Activated T-cell treated with anti-CD3 and anti-CD28 coated beads, Interleukin-2, amount 50 U/mL, for 24 hours (primary cell): ENCODE data around the gene FRMD1.

Source experiments
- DNase-seq: peaks from one replicate; pipeline ENCODE4 v3.0.0-alpha.2; 2020
- H3K27ac Mint-ChIP-seq: 2 replicates; pipeline ENCODE4 v1.8.0; 2020; ENCODE audit warnings: mild to moderate bottlenecking, mixed read lengths
- H3K27me3 Mint-ChIP-seq: 2 replicates; pipeline ENCODE4 v1.8.0; 2020; ENCODE audit warnings: mixed read lengths
- H3K36me3 Mint-ChIP-seq: 2 replicates; pipeline ENCODE4 v1.8.0; 2020; ENCODE audit warnings: low read depth, mixed read lengths
- H3K4me1 Mint-ChIP-seq: 2 replicates; pipeline ENCODE4 v1.8.0; 2020; ENCODE audit warnings: low read depth, mixed read lengths
- H3K4me3 Mint-ChIP-seq: 2 replicates; pipeline ENCODE4 v1.8.0; 2020; ENCODE audit warnings: mild to moderate bottlenecking, moderate library complexity, mixed read lengths
- H3K9me3 Mint-ChIP-seq: 2 replicates; pipeline ENCODE4 v1.8.0; 2020; ENCODE audit warnings: mixed read lengths

Gene FRMD1

DNA sequence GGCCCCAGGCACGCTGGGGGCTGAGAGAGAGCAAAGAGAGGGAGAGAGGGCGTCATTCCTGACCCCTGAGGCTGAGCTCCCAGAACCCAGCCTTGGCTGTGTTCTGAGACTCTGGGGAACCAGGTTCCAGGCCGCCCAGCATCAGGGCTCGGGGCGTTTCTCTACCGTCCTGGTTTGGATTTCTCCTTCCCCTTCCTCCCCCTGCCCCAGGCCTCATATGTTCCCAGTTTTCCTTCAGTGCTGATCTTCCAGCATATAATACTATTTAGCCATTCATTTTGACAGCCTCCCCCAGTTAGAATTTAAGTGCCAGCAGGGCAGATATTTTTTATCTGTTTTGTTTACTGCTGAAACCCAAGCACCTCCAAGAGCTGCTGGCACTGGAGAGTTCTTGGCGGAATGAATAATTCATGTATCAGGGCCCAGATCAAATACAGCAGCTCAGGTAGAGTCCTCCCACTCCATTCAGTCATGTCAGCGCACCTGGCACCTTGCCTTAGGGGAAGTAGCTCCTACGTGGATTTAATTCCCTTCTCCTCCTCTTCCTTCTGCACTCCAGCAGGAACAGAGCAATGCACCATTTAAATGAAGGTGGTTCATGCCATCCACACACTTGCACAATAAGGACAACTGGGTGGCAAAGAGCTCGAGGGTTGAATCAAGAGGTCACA, 23.4 kb upstream of the FRMD1 start:
- no peaks in the 10 kb centered on the region for H3K36me3 Mint-ChIP-seq
- H3K4me3 Mint-ChIP-seq = no peak overlapping the region
- no peaks in the 10 kb centered on the region for H3K9me3 Mint-ChIP-seq
- H3K4me1 Mint-ChIP-seq = no peaks in the 10 kb centered on the region
- no peak overlapping the region for H3K27ac Mint-ChIP-seq
- no peak for DNase-seq
- H3K27me3 Mint-ChIP-seq = peaks cover 65% of the 10 kb centered on the region

DNA sequence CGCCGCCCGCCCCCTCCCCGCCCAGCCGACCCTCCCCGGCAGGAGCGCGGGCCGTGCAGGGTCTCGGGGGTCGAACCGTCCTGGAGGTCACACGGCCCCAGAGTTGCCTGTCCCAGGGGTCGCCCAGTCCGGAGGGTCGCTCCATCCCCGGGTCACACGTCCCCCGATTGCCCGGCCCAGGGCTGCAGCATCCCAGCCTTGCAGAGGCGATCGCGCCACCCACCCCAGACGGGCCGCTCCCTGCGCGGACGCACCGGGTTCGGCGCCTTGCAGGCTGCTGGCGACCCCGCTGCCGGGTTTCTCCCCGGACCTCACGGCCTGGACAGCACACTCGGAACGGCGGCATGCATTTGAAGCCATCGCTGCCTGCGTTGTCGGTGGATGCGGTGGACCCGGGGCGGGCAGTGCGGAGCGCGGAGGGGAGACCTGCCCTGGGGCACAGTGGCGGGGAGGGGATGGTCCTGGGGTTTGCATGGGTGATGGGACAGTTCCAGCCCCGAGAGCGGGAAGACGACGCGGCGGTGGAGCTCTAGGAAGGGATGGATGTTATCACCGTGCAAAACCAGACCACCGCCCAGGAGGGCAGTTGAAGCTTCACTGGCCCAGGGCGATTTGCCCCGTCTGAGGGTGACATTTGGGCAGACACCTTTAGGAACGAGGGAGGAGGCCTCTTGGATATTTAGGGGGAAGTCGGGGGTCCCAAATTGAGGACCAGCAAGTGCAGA, 22.7 kb upstream of the FRMD1 start:
- H3K36me3 Mint-ChIP-seq = no peaks in the 10 kb centered on the region
- H3K4me3 Mint-ChIP-seq = no peak overlapping the region
- peaks cover 65% of the 10 kb centered on the region for H3K27me3 Mint-ChIP-seq
- DNase-seq = no peak
- H3K9me3 Mint-ChIP-seq = no peaks in the 10 kb centered on the region
- no peaks in the 10 kb centered on the region for H3K4me1 Mint-ChIP-seq
- H3K27ac Mint-ChIP-seq = no peak overlapping the region

DNA sequence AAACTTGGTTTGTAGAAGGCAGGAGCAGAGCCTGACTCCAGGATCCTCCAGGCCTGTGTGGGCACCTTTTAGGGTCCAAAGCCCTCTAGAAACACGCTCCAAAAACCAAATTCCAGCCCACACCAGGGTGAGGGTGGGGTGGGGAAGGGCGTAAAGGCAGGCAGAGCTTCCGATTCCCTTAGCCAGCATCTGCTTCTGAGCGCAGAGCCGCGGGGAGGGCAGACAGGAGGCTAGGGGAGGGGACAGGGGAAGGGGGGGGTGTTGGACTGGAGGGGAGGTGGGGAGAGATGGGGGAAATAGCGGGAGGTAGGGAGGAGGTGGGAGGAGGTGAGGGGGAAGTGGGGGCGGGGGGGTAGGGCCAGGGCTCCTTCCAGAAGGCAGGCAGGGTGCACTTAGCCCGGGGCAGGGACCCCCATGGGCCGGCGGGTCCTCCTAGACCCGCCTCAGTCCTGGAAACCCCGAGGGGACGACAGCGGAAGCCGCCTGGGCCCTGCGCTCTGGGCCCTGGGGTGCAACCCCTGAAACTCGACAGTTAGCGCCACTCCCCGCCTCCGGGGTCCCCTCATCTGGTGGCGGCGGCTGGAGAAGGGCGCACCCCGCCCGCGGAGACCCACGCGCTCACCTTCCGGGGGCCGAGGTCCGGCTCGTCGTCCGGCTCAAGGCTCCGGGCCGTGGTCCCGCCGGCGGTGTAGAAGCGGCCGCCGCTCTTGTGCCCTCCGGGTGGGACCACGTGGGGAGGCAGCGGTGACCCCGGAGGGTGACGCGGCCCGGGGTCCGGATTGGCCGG, 22.0 kb upstream of the FRMD1 start:
- Mint-ChIP-seq H3K27ac (no peak overlapping the region), H3K27me3 (peaks cover 62% of the 10 kb centered on the region), H3K4me3 (no peak overlapping the region), H3K9me3 (no peaks in the 10 kb centered on the region), H3K36me3 (no peaks in the 10 kb centered on the region), H3K4me1 (no peaks in the 10 kb centered on the region)
- no peak for DNase-seq

DNA sequence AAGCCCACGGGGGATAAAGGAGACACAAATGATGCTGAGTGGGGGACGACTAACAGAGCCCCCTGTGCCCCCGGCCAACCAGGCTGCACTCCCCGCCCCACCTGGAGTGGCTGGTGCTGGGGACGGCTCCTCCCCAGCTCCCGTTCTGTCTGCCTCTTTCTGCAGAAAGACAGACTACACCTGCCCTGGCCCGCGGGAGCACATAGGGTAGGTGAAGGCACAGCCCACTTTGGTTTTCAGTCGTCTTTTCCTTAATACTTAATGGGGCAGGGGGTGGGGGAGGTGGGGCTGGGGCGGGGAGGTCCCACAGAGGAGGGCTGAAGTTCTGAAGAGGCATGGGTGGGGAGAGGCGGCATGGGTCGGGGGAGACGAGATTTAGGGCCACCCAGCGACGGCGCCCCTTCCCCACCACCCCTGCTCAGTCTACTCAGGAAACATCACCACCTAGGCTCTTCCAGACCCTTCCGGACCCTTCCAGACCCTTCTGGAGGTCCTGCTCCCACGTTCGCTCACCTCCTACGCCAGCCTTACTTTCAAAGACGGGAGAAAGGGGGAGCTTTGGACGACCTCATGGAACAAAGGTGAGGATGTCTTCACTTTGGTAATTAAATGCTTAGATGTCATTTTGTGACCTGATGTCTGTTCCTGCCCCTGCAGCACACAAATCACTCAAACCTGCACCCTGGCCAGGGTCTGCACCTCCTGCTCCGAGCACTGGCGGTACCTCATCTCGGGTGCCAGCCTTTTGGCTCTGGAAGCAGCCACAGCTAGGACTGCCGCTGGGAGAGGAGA, 21.2 kb upstream of the FRMD1 start:
- Mint-ChIP-seq H3K36me3 (no peaks in the 10 kb centered on the region), H3K4me3 (no peak overlapping the region), H3K4me1 (no peaks in the 10 kb centered on the region), H3K27ac (no peak overlapping the region), H3K9me3 (no peaks in the 10 kb centered on the region), H3K27me3 (peaks cover 62% of the 10 kb centered on the region)
- no peak for DNase-seq

DNA sequence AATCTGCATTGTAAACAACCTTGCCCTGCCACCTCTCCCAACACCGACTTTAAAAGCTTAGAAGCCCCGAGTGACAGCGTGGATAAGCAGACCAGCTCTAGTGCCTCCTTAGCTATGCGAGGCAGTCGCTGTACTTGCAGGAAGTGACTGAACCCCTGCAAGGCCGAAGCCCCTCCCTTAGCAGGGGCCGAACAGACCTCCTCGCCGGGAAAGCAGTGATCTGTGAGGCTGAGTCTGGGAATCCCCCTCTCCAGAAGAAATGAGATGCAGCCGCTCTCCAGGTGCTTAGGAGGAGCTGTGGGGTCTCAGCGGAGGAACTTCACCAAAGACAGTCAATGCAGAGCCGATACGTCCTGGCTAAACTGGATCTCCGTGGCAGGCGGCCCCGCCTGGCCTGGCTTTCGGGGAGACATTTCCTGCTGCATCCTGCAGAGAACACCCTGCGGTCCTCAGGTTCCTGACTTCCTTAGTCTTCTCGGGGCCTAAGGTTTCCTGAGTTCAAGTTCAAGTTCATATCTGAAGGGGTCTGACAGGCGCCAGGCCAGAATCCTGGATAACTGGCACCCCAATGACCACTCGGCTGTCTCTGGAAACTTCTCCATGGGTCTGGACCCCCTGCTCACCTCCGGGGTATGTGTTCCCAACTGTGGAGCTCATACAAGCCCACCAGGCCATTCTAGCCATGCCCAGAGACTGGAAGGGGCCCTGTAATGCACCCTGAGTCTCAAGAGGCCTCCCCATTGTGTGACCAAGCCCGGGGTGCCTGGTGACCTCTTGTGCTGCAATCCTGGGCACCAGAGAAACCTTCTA, 20.4 kb upstream of the FRMD1 start:
- Mint-ChIP-seq H3K4me1 (no peaks in the 10 kb centered on the region), H3K4me3 (no peak overlapping the region), H3K9me3 (no peaks in the 10 kb centered on the region), H3K36me3 (no peaks in the 10 kb centered on the region), H3K27me3 (peaks cover 54% of the 10 kb centered on the region), H3K27ac (no peak overlapping the region)
- no peak for DNase-seq

DNA sequence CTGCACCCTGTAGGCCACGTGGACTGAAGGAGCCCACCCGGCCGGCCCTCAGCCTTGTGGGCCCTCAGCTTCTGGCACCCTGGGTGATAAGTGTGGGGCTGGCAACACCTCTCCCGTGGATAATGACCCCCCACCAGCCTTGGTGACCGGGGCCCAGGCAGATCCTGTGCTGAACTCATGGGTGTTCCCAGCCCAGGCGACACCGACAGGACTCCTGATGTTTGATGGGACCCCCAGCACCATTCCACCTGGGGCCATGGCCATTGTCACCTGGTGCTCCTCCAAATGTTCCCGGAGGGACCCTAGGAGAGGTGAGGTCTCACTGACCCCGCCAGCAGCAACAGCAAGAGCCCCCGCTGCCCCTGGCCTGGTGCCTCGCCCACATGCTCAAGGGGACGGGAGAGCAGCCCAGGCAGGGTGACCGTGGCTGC, 19.4 kb upstream of the FRMD1 start:
- Mint-ChIP-seq H3K4me1 (no peaks in the 10 kb centered on the region), H3K27ac (no peak overlapping the region), H3K9me3 (no peaks in the 10 kb centered on the region), H3K36me3 (no peaks in the 10 kb centered on the region), H3K4me3 (no peak overlapping the region), H3K27me3 (peaks cover 46% of the 10 kb centered on the region)
- DNase-seq = no peak

DNA sequence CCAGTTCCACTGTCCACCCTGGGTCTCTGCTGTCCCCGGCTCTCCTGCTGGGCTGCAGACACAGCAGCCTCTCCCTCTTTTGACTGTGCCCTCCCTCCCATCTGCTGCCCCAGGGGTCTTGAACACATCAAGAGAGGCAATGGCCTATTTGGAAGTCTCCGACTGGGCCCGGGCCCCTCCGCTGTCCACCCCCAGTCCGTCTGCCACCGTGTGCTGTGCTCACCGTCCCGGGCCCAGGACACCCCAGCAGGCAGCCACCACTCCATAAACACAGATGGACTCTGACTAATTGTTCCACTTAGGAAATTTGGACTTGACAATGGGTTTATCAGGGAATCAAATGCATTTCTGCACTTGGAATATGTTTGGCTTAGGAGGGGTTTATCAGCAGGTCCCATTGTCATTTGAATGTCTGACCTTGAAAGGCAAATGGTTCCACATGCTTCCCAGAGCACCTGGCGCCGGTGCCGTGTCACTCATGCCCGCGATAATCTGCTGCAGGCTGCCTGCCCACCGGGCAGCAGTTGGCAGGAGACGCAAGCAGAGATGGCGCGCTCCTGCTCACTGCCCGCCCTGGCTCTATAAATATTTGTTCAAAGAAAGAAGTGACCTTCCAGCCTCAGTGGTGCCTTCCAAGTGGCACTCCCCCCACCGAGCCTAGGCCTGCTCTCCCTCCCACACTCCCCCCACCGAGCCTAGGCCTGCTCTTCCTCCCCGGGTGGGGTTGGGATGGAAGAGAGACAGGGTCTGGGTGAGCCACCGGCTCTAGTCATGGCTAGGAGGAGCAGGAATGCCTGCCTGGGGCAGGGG, 18.8 kb upstream of the FRMD1 start:
- Mint-ChIP-seq H3K27me3 (peaks cover 40% of the 10 kb centered on the region), H3K4me3 (no peak overlapping the region), H3K27ac (no peak overlapping the region), H3K9me3 (no peaks in the 10 kb centered on the region), H3K36me3 (no peaks in the 10 kb centered on the region), H3K4me1 (no peaks in the 10 kb centered on the region)
- no peak for DNase-seq

DNA sequence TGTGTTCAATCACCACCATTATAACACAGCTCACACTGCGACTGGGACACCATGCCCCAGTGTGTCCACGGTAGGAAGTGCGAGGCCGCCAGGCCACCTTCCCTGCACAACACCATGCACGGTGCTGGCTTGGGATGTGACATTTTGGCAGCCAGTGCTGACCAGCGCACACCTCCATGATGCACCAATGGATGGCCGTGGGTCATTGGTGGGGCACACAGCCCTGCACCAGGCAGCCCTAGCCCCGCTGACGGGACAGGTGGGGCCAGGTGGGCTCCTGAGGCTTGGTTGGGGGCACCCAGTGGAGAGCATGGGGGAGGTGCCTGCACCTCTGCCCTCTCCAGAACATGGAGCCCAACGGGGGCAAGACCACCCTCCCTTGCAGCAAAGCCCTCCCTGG, 18.2 kb upstream of the FRMD1 start:
- no peak overlapping the region for H3K27ac Mint-ChIP-seq
- no peaks in the 10 kb centered on the region for H3K36me3 Mint-ChIP-seq
- DNase-seq = no peak
- peaks cover 34% of the 10 kb centered on the region for H3K27me3 Mint-ChIP-seq
- no peaks in the 10 kb centered on the region for H3K4me1 Mint-ChIP-seq
- H3K4me3 Mint-ChIP-seq = no peak overlapping the region
- H3K9me3 Mint-ChIP-seq = peaks cover under 1% of the 10 kb centered on the region

DNA sequence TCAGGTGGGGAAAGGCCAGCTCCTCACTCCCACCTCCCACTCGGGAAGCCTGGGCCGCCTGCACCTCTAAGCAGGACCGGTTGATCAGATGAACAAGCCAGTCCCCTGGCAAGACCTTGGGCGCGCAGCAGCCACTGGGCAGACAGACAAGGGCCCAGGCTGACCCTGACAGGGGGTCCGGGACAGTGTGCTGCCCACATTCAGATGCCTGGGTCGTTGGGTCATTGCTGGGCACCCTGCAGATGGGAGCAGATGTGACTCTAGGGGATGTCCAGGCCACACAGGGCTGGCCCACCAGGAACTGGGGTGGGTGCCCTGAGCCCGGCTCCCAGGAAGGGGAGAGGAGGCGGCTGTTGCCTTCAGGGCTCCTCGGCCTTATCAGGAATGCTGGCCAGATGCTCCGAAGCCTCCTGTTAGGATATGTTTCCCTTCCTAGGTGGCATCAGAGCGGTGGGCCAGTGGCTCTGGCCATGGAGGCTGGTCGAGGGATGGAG, 17.3 kb upstream of the FRMD1 start:
- H3K4me1 Mint-ChIP-seq = no peaks in the 10 kb centered on the region
- peaks cover 28% of the 10 kb centered on the region for H3K27me3 Mint-ChIP-seq
- H3K27ac Mint-ChIP-seq = no peak overlapping the region
- no peaks in the 10 kb centered on the region for H3K36me3 Mint-ChIP-seq
- peaks cover 2% of the 10 kb centered on the region for H3K9me3 Mint-ChIP-seq
- no peak overlapping the region for H3K4me3 Mint-ChIP-seq
- DNase-seq = no peak

DNA sequence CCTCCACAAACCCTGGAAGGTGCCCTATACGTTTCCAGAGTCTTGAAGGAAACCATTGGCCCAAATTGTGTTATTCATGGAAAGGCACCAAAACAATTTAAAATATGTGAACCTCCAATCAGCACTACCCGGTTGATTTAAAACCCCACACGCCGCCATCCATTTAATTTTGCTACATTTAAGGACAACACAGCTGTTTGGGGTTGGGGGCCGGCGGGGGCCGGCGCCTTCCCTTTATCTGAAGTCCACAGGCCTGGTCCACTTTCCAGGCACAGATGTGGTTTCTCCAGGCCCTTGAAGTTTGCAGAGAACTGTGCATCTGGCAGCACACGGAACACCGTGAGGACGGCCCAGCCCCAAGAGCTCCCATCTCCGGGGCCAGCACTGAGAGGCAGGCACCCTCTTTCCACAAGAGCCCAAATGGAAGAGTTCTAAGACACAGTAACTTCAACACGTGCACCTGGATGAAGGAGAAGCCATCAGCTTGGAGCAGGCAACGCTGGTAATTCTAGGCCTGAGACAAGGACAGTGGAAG, 16.8 kb upstream of the FRMD1 start:
- H3K4me3 Mint-ChIP-seq = no peak overlapping the region
- H3K36me3 Mint-ChIP-seq = no peaks in the 10 kb centered on the region
- H3K27me3 Mint-ChIP-seq = peaks cover 28% of the 10 kb centered on the region
- H3K4me1 Mint-ChIP-seq = no peaks in the 10 kb centered on the region
- no peak overlapping the region for H3K27ac Mint-ChIP-seq
- peaks cover 2% of the 10 kb centered on the region for H3K9me3 Mint-ChIP-seq
- DNase-seq = no peak

DNA sequence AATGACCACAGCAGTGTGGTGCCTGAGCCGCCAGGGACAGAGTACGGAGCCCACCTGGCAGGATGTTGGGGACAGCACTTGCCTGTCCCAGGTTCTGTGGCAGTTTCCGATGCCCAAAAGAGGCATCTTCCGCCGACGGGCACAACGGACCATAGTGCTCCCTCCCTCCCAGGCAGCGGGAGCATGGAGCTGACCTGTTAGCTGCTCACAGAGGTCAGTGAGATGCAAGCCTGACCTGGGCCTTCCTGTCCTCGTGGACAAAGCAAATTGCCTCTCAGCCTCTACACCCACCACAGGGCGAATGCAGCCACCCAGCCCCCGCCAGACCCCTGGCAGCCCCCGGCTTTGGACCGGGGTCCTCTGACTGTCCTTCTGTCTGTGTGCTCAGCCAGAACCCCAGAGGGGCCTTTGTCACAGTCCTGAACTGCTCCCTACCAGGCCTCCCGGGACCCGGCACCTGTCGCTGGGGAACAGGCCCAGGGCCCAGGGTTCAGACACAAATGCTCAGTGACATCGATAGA, 16.2 kb upstream of the FRMD1 start:
- H3K36me3 Mint-ChIP-seq = no peaks in the 10 kb centered on the region
- H3K4me1 Mint-ChIP-seq = no peaks in the 10 kb centered on the region
- no peak for DNase-seq
- H3K4me3 Mint-ChIP-seq = no peak overlapping the region
- H3K27me3 Mint-ChIP-seq = peaks cover 23% of the 10 kb centered on the region
- H3K9me3 Mint-ChIP-seq = peaks cover 2% of the 10 kb centered on the region
- no peak overlapping the region for H3K27ac Mint-ChIP-seq

DNA sequence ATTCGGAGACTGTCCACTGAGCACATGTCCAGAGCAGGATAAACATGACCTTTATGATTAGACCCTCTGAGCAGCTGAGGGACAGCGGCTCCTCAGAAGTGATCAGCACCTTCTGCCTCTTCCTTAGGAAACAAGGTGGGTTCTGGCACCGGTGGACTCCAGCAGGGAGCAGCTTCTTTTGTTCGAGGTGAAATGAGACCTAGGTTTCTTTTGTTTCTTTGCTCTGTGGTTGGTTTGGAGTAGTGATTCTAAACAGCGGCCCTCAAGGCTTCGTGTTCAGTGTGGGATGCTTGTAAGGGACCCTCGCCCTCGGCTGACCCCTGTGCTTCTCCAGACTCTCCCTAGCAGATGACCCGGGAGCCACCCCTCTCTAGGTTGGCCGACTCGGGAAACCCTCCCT, 14.6 kb upstream of the FRMD1 start:
- H3K27me3 Mint-ChIP-seq = peaks cover 10% of the 10 kb centered on the region
- H3K4me3 Mint-ChIP-seq = no peak overlapping the region
- no peak overlapping the region for H3K27ac Mint-ChIP-seq
- DNase-seq = no peak
- H3K36me3 Mint-ChIP-seq = no peaks in the 10 kb centered on the region
- peaks cover 2% of the 10 kb centered on the region for H3K9me3 Mint-ChIP-seq
- H3K4me1 Mint-ChIP-seq = no peaks in the 10 kb centered on the region

DNA sequence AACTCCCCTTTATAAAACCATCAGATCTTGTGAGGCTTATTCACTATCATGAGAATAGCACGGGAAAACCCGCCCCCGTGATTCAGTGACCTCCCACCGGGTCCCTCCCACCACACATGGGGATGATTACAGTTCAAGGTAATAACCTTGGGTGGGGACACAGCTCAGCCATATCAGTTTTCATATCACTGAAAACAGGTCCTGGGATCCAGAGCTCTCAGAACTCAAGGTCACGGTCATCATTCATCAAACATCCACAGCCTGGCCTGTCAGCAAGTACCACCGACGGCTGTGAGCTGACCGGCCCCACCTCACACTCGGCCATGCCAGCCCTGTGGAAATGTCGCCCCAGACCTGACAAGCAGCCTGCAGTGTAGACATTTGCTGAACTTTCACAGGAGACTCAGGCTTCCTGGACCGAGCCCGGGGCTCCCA, 14.1 kb upstream of the FRMD1 start:
- Mint-ChIP-seq H3K9me3 (peaks cover 2% of the 10 kb centered on the region), H3K27ac (no peak overlapping the region), H3K27me3 (peaks cover 7% of the 10 kb centered on the region), H3K4me1 (no peaks in the 10 kb centered on the region), H3K4me3 (no peak overlapping the region), H3K36me3 (no peaks in the 10 kb centered on the region)
- no peak for DNase-seq
